Kidney (tissue), 14 donors: Measurements from ENCODE around the gene SKAP2. TPM values are rescaled to one million over a fixed set of nuclear protein-coding genes. Genes with fewer than 3 reads are reported as not detected.

Experiments
- DNase-seq, 5 donors: peaks; one replicate each; pipeline ENCODE4 v3.0.0-alpha.2; 2013 to 2020
- FAIRE-seq: peaks from 2 replicates; lab custom pipeline; 2012; peaks lifted over from hg19 to GRCh38; lab: Jason Lieb, UNC
- H3K27ac ChIP-seq, 2 donors: one replicate each; pipeline ENCODE4 v1.7.0; 2013; ENCODE audit warnings: low read depth in 2 of 2, low read length in 2 of 2, inconsistent platforms in 1 of 2
- H3K27me3 ChIP-seq: one replicate; pipeline ENCODE4 v1.7.1; 2013; ENCODE audit warnings: low read length, inconsistent platforms; ENCODE audit not compliant: control insufficient read depth, insufficient read depth
- H3K36me3 ChIP-seq, 3 donors: one replicate each; pipeline versions ENCODE4 v1.7.0 to v1.7.1; 2013; ENCODE audit warnings: low read length in 3 of 3, control low read depth in 1 of 3, inconsistent platforms in 1 of 3; ENCODE audit not compliant: insufficient read depth in 3 of 3, control insufficient read depth in 2 of 3
- H3K4me1 ChIP-seq, 3 donors: one replicate each; pipeline versions ENCODE4 v1.7.0 to v1.7.1; 2013; ENCODE audit warnings: low read length in 3 of 3, inconsistent platforms in 1 of 3, low read depth in 1 of 3; ENCODE audit not compliant: control insufficient read depth in 2 of 3, insufficient read depth in 2 of 3
- H3K4me3 ChIP-seq, 3 donors: one replicate each; pipeline versions ENCODE4 v1.7.0 to v1.8.1; 2013; ENCODE audit warnings: low read length in 3 of 3, control low read depth in 1 of 3, inconsistent platforms in 1 of 3
- H3K9ac ChIP-seq, 3 donors: one replicate each; pipeline versions ENCODE4 v1.7.0 to v1.7.1; 2013; ENCODE audit warnings: low read length in 3 of 3, control low read depth in 1 of 3, inconsistent platforms in 1 of 3
- H3K9me3 ChIP-seq, 3 donors: one replicate each; pipeline versions ENCODE4 v1.7.0 to v1.7.1; 2013; ENCODE audit warnings: low read length in 3 of 3, control low read depth in 1 of 3, inconsistent platforms in 1 of 3; ENCODE audit not compliant: control insufficient read depth in 2 of 3, insufficient read depth in 1 of 3
- intact Hi-C: fragments of 100-400 bp; cut with DNase I; formaldehyde crosslinking; loops from one replicate; pipeline ENCODE4 v1.11.1; 2022
- polyA plus RNA-seq: library from polyadenylated mRNA; stranded (reverse); fragments of 350-450 nt; fragmentation: Illumina TruSeq; extraction: RNeasy Lipid Tissue Mini Kit (QIAGEN cat#74804); gene quantifications from one replicate; pipeline ENCODE4 v1.2.3, GENCODE V29; 2014; ENCODE audit warnings: low read depth, low replicate concordance; ENCODE audit not compliant: insufficient read depth
- total RNA-seq: library from RNA; stranded (reverse); fragmentation: NEBNext Ultra II Directional; extraction: Animal tissue kit (Norgen Biotek cat#: 25700); gene quantifications from one replicate; pipeline ENCODE4 v1.2.1, GENCODE V29; 2021
- TF ChIP-seq, protein P1 (sequence below): IDR thresholded peaks from 3 replicates; pipeline ENCODE4 v1.5.1; 2012; ENCODE audit warnings: mild to moderate bottlenecking, moderate library complexity, borderline replicate concordance; ENCODE audit not compliant: insufficient read depth; ENCODE audit errors: extremely low read depth
- donor health status: control.
- donor health status: control.
- donor health status: control.
- donor health status: control.
- donor health status: control.
- donor health status: DM: yes; HTN: yes; CAD: no.
- donor health status: Normal renal cell carcinoma (clear cell type).

Gene SKAP2
- total and polyA plus RNA-seq, 2 donors from 2014 or later = 20.0 to 75.8 TPM

DNA sequence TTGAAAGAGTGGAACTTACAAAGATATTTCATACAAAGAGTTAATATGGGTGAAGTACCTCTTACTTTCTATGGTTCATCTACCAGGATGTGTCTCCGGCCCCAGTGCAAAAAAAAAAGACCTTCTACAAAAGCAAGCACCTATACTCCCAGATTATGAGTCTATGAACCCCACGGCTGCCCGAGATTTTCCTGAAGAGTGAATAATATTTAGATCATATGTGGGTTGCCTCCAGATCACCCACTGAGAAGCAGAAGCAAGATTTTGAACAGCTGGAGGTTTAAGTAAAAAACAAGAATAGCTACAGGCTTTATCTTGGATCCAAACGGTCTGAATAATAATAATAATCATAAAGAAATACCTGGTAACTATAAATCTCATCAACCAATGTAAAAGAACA, 207.7 kb downstream of the SKAP2 start:
- H3K4me1 ChIP-seq = peaks cover 6 to 11% (median 9%) of the 10 kb centered on the region in 3 donors
- intact Hi-C loops = no loop called here
- DNase-seq (no peak), FAIRE-seq (no peak)
- TF ChIP-seq, protein P1, sequence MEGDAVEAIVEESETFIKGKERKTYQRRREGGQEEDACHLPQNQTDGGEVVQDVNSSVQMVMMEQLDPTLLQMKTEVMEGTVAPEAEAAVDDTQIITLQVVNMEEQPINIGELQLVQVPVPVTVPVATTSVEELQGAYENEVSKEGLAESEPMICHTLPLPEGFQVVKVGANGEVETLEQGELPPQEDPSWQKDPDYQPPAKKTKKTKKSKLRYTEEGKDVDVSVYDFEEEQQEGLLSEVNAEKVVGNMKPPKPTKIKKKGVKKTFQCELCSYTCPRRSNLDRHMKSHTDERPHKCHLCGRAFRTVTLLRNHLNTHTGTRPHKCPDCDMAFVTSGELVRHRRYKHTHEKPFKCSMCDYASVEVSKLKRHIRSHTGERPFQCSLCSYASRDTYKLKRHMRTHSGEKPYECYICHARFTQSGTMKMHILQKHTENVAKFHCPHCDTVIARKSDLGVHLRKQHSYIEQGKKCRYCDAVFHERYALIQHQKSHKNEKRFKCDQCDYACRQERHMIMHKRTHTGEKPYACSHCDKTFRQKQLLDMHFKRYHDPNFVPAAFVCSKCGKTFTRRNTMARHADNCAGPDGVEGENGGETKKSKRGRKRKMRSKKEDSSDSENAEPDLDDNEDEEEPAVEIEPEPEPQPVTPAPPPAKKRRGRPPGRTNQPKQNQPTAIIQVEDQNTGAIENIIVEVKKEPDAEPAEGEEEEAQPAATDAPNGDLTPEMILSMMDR = no peak
- no peak overlapping the region for H3K27ac ChIP-seq
- H3K9ac ChIP-seq = no peak overlapping the region
- H3K4me3 ChIP-seq = no peak overlapping the region
- H3K36me3 ChIP-seq = no peaks in the 10 kb centered on the region
- H3K27me3 ChIP-seq = no peaks in the 10 kb centered on the region
- H3K9me3 ChIP-seq = no peaks in the 10 kb centered on the region

- Histone ChIP-seq H3K4me3 (no peak overlapping the region), H3K9ac (no peak overlapping the region), H3K27ac (no peak overlapping the region), H3K27me3 (no peaks in the 10 kb centered on the region), H3K9me3 (no peaks in the 10 kb centered on the region), H3K4me1 (peaks cover 6 to 11% (median 9%) of the 10 kb centered on the region in 3 donors), H3K36me3 (no peaks in the 10 kb centered on the region)
- DNase-seq (peak in 3 of 5 donors; percentile 55 to 78 (median 75)), FAIRE-seq (no peak)
- intact Hi-C loops = no loop called here
- TF ChIP-seq, protein P1 = no peak
These were observed 208.6 kb downstream of the SKAP2 start for GRCh38 chr7:26655781-26656180.

- Histone ChIP-seq H3K27me3 (no peaks in the 10 kb centered on the region), H3K4me1 (peaks cover 6 to 16% (median 9%) of the 10 kb centered on the region in 3 donors), H3K4me3 (peak overlapping the region in 1 of 3 donors; percentile 16), H3K9me3 (no peaks in the 10 kb centered on the region), H3K9ac (peak overlapping the region in 1 of 3 donors; percentile 31), H3K27ac (peak overlapping the region in 1 of 2 donors; percentile 45), H3K36me3 (no peaks in the 10 kb centered on the region)
- intact Hi-C loops = no loop called here
- DNase-seq (peak; percentile 73 to 84 (median 80)), FAIRE-seq (peak; percentile 95)
- TF ChIP-seq, protein P1 = no peak
These were observed 210.7 kb downstream of the SKAP2 start for GRCh38 chr7:26653430-26654399.
